ENCODE data around the gene EXOC6B. TPM values are rescaled to one million over a fixed set of nuclear protein-coding genes. Genes with fewer than 3 reads are reported as not detected.

Gene EXOC6B
- total and polyA plus RNA-seq, 9 of the 15 experiments (the other 6 are each of a cell fraction or from before 2014, with no cell fraction given), result 0.28 to 4.2 (median 2.0) TPM

DNA sequence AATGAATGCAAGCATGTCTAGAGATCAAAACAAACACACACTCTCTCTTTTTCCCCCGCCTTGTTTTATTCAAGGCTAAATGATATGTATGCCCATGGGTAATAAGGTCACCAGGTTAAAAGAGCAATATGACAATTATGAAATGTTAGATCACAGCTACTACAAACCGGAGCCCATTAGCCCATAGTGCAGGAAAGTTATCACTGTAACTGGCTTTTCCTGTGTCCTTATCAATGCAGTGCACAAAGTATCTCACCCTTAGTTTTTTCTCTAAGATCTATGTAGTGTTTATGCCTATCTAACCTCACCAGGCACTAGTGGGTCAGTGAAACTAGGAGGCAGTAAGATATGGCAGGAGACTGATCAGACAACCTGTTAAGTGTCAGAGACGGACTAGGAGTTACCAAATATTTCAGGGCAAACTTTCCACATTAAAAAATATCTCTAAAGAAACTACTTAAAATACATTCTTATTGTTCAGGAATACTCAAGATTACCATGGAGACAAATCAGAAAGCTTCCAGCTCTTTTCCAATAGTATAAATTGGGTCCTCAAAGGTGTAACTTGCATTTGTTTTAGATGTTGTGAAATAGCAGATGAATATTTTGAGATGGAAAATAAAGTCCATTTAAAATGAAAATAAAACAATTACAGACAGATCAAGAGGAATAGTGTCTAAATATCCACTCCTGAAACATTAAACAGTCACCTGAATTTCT, 282.2 kb downstream of the EXOC6B start (continued):
- TF ChIP-seq ZNF318 (IDR thresholded peaks at IDR 0.05; ENCODE audit: borderline replicate concordance in 1 of 2, low read depth in 1 of 2), result no peak
- peak; percentile 94 for TF ChIP-seq NFIC (IDR thresholded peaks at IDR 0.05)
- TF ChIP-seq CBX1 (IDR thresholded peaks at IDR 0.05; ENCODE audit: low read depth), result no peak
- no peak for TF ChIP-seq KAT8 (IDR thresholded peaks at IDR 0.05; ENCODE audit: low read depth)
- no peak for TF ChIP-seq PURB (CRISPR knock-in tag; IDR thresholded peaks at IDR 0.05; ENCODE audit: low read depth)
- TF ChIP-seq SREBF1 (IDR thresholded peaks at IDR 0.05; ENCODE audit: borderline replicate concordance, low read depth, low read length), result no peak
- TF ChIP-seq, protein P1, sequence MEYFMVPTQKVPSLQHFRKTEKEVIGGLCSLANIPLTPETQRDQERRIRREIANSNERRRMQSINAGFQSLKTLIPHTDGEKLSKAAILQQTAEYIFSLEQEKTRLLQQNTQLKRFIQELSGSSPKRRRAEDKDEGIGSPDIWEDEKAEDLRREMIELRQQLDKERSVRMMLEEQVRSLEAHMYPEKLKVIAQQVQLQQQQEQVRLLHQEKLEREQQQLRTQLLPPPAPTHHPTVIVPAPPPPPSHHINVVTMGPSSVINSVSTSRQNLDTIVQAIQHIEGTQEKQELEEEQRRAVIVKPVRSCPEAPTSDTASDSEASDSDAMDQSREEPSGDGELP (CRISPR knock-in tag; IDR thresholded peaks at IDR 0.05; ENCODE audit: borderline replicate concordance), result no peak
- TF ChIP-seq FOXJ3 (CRISPR knock-in tag; IDR thresholded peaks at IDR 0.05), result no peak
- no peak for TF ChIP-seq E2F3 (CRISPR knock-in tag; IDR thresholded peaks at IDR 0.05)
- no peak for TF ChIP-seq ZZZ3 (IDR thresholded peaks at IDR 0.05)
- TF ChIP-seq LCOR (CRISPR knock-in tag; IDR thresholded peaks at IDR 0.05), result no peak
- no peak for TF ChIP-seq MTF1 (CRISPR knock-in tag; IDR thresholded peaks at IDR 0.05; ENCODE audit: borderline replicate concordance)
- TF ChIP-seq, protein P2, sequence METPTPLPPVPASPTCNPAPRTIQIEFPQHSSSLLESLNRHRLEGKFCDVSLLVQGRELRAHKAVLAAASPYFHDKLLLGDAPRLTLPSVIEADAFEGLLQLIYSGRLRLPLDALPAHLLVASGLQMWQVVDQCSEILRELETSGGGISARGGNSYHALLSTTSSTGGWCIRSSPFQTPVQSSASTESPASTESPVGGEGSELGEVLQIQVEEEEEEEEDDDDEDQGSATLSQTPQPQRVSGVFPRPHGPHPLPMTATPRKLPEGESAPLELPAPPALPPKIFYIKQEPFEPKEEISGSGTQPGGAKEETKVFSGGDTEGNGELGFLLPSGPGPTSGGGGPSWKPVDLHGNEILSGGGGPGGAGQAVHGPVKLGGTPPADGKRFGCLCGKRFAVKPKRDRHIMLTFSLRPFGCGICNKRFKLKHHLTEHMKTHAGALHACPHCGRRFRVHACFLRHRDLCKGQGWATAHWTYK (CRISPR knock-in tag; IDR thresholded peaks at IDR 0.05), result peak; percentile 79

Data from K562 (cell line).